HEK293 (cell line): ENCODE data around the gene TNFRSF25.

ENCODE experiments used
- CTCF ChIA-PET: fragments of 350-600 bp; formaldehyde crosslinking; extraction: SDS; loops from one replicate; lab custom pipeline; 2021; ENCODE audit warnings: antibody characterized with exemption; lab: Yijun Ruan, JAX
- POLR2A ChIA-PET: fragments of 300-600 bp; formaldehyde crosslinking; extraction: SDS; loops from one replicate; lab custom pipeline; 2020; ENCODE audit warnings: antibody characterized with exemption, inconsistent platforms; lab: Yijun Ruan, JAX
- H3K27ac ChIP-seq: fragments of 200-500 bp; sonication (Bioruptor generic); 2 replicates; pipeline ENCODE4 v1.5.1; 2014; ENCODE audit warnings: low read depth, low read length, control low read depth, inconsistent platforms; ENCODE audit errors: extremely low read depth
- H3K36me3 ChIP-seq, 2 experiments: fragments of 200-500 bp in 1 of 2; sonication (Bioruptor generic) in 1 of 2; 1 replicate in 1 of 2; 2 replicates in 1 of 2; pipeline ENCODE4 v1.5.1; 2014 to 2017; ENCODE audit warnings: inconsistent platforms in 2 of 2, low read length in 2 of 2; ENCODE audit not compliant: control insufficient read depth in 2 of 2, insufficient read depth in 1 of 2
- H3K4me1 ChIP-seq: fragments of 200-500 bp; sonication (Bioruptor generic); 2 replicates; pipeline ENCODE4 v1.5.1; 2014; ENCODE audit warnings: mild to moderate bottlenecking, low read length, inconsistent platforms; ENCODE audit not compliant: control insufficient read depth, insufficient read depth
- H3K4me3 ChIP-seq: 2 replicates; pipeline ENCODE4 v1.5.1; 2011; ENCODE audit warnings: low read depth, mild to moderate bottlenecking, control low read depth, low read length, moderate library complexity
- H3K9me3 ChIP-seq: fragments of 200-500 bp; sonication (Bioruptor generic); 2 replicates; pipeline ENCODE4 v1.5.1; 2014; ENCODE audit warnings: low read depth, low read length, inconsistent platforms; ENCODE audit not compliant: control insufficient read depth, insufficient read depth
- KLF1 ChIP-seq: fragments of 450-650 bp; formaldehyde crosslinking; IDR thresholded peaks from 2 replicates; pipeline ENCODE4 v1.5.1; 2016; ENCODE audit warnings: missing biosample characterization, missing genetic modification characterization
- KLF7 ChIP-seq: fragments of 450-650 bp; formaldehyde crosslinking; IDR thresholded peaks from 2 replicates; pipeline ENCODE4 v1.5.1; 2016; ENCODE audit warnings: missing biosample characterization, missing genetic modification characterization, borderline replicate concordance
- KLF8 ChIP-seq: fragments of 450-650 bp; formaldehyde crosslinking; IDR thresholded peaks from 2 replicates; pipeline ENCODE4 v1.5.1; 2016; ENCODE audit warnings: missing biosample characterization, missing genetic modification characterization
- PATZ1 ChIP-seq: fragments of 450-650 bp; formaldehyde crosslinking; IDR thresholded peaks from 2 replicates; pipeline ENCODE4 v1.5.1; 2016; ENCODE audit warnings: missing biosample characterization, missing genetic modification characterization
- PRDM2 ChIP-seq: fragments of 450-650 bp; formaldehyde crosslinking; IDR thresholded peaks from 2 replicates; pipeline ENCODE4 v1.5.1; 2016; ENCODE audit warnings: missing biosample characterization, missing genetic modification characterization, borderline replicate concordance
- TRIM28 ChIP-seq: IDR thresholded peaks from 2 replicates; pipeline ENCODE4 v1.6.1; 2011; ENCODE audit warnings: low read length, control low read depth, borderline replicate concordance
- ZBTB48 ChIP-seq: fragments of 450-650 bp; formaldehyde crosslinking; IDR thresholded peaks from 2 replicates; pipeline ENCODE4 v1.5.1; 2016; ENCODE audit warnings: missing biosample characterization, missing genetic modification characterization
- ZFHX2 ChIP-seq: fragments of 450-650 bp; formaldehyde crosslinking; conservative IDR thresholded peaks from 2 replicates; pipeline ENCODE4 v1.5.1; 2016; ENCODE audit warnings: missing biosample characterization, missing genetic modification characterization
- ZNF148 ChIP-seq: fragments of 450-650 bp; formaldehyde crosslinking; IDR thresholded peaks from 2 replicates; pipeline ENCODE4 v1.5.0; 2017; ENCODE audit warnings: missing biosample characterization, missing genetic modification characterization, borderline replicate concordance
- ZNF19 ChIP-seq: fragments of 450-650 bp; formaldehyde crosslinking; IDR thresholded peaks from 2 replicates; pipeline ENCODE4; 2016; ENCODE audit warnings: missing biosample characterization, missing genetic modification characterization, low read depth
- ZNF416 ChIP-seq: fragments of 450-650 bp; formaldehyde crosslinking; IDR thresholded peaks from 2 replicates; pipeline ENCODE4 v1.5.1; 2016; ENCODE audit warnings: missing biosample characterization, missing genetic modification characterization
- ZNF548 ChIP-seq: fragments of 450-650 bp; formaldehyde crosslinking; IDR thresholded peaks from 2 replicates; pipeline ENCODE4 v1.5.1; 2016; ENCODE audit warnings: missing biosample characterization, missing genetic modification characterization
- ZNF555 ChIP-seq: fragments of 450-650 bp; formaldehyde crosslinking; conservative IDR thresholded peaks from 2 replicates; pipeline ENCODE4 v1.5.1; 2017; ENCODE audit warnings: missing biosample characterization, mild to moderate bottlenecking, missing genetic modification characterization, inconsistent platforms
- ZNF664 ChIP-seq: fragments of 450-650 bp; formaldehyde crosslinking; IDR thresholded peaks from 2 replicates; pipeline ENCODE4 v1.5.1; 2016; ENCODE audit warnings: missing biosample characterization, missing genetic modification characterization
- ZSCAN30 ChIP-seq: fragments of 450-650 bp; IDR thresholded peaks from 2 replicates; pipeline ENCODE4 v1.5.1; 2018; ENCODE audit warnings: missing biosample characterization, mild to moderate bottlenecking, missing genetic modification characterization, moderate library complexity

The TNFRSF25 gene

GRCh38 chr1:6486433-6487011 lies 20.5 kb upstream of the TNFRSF25 start (continued):
- TF ChIP-seq ZNF19 (no peak), PATZ1 (peak; percentile 38; the same call in 1 of the 2 replicates), ZNF664 (tag by site-specific recombination) (no peak), KLF8 (tag by site-specific recombination) (no peak), KLF7 (tag by site-specific recombination) (0 out of 2 replicates have a peak, but pooled peaks have one; percentile 29), PRDM2 (tag by site-specific recombination) (no peak), ZNF548 (tag by site-specific recombination) (peak; percentile 77; the same call in 1 of the 2 replicates), ZSCAN30 (tag by site-specific recombination) (0 out of 2 replicates have a peak, but pooled peaks have one; percentile 76), ZNF555 (tag by site-specific recombination) (no peak), TRIM28 (0 out of 2 replicates have a peak, but pooled peaks have one; percentile 25), ZFHX2 (tag by site-specific recombination) (peak; percentile 31), ZBTB48 (tag by site-specific recombination) (0 out of 2 replicates have a peak, but pooled peaks have one; percentile 18)

GRCh38 chr1:6485168-6486101 lies 19.5 kb upstream of the TNFRSF25 start:
- Histone ChIP-seq H3K36me3 (no peaks in the 10 kb centered on the region), H3K9me3 (no peaks in the 10 kb centered on the region), H3K4me1 (no peaks in the 10 kb centered on the region), H3K4me3 (no peak overlapping the region), H3K27ac (no peak overlapping the region)
- CTCF ChIA-PET, result interaction anchor here (0.6 to 2.6 kb wide), 21 partner anchors 8 to 505 kb away, joined by 3 to 21 read pairs (median 4); partner anchors contain the start of genes CAMTA1, NOL9 and THAP3
- POLR2A ChIA-PET, result no interaction called here
- no peak for TF ChIP-seq ZNF548 (tag by site-specific recombination)
- TF ChIP-seq ZNF416 (tag by site-specific recombination), result no peak
- TF ChIP-seq KLF1 (tag by site-specific recombination), result peak; percentile 22; the same call in 1 of the 2 replicates
- no peak for TF ChIP-seq ZNF148 (tag by site-specific recombination)
